GM19193 (cell line): ENCODE data around the gene TCEANC2.

ENCODE experiments used
- POLR2A ChIP-seq: IDR thresholded peaks from 4 replicates; pipeline ENCODE4 v1.6.1; 2011; ENCODE audit not compliant: insufficient read depth, insufficient read length; ENCODE audit errors: extremely low read depth

Gene TCEANC2

GRCh38 chr1:54135436-54136120, 82.2 kb downstream of the TCEANC2 start:
- TF ChIP-seq POLR2A: no peak

DNA sequence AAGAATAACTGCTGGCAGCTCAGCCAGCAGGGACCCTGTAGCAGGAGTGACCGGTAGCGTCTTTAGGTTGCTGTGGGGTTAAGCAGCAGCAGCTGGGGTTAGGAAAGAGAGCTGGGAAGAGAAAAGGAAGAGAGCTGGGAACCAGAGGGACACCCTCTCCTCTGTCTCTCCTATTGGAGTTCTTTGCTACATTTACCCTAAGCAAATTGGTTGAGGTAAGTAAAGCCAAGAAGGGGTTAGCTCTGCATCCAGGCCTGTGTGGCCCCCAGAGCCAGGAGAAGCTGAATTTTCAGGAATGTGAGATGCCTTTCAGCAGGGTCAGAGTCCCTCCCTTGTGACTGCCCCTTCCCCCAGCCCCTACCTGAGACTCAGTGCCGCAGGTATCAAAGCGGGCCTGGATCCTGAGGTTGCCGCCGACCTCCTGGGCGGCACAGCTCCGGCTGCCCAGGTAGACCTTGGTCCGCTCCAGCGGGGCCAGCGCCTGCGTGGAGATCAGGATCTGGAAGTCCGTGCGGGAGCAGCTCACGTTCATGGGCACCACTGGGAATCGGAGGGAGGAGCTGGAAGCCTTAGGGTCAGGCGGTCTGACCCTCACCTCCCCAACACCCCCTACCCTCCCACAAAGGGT, 83.0 kb downstream of the TCEANC2 start:
- TF ChIP-seq POLR2A: no peak

GRCh38 chr1:54136963-54137533, 83.6 kb downstream of the TCEANC2 start:
- TF ChIP-seq POLR2A: no peak

- TF ChIP-seq POLR2A: no peak
Measured at GRCh38 chr1:54137534-54138061, 84.2 kb downstream of the TCEANC2 start.

DNA sequence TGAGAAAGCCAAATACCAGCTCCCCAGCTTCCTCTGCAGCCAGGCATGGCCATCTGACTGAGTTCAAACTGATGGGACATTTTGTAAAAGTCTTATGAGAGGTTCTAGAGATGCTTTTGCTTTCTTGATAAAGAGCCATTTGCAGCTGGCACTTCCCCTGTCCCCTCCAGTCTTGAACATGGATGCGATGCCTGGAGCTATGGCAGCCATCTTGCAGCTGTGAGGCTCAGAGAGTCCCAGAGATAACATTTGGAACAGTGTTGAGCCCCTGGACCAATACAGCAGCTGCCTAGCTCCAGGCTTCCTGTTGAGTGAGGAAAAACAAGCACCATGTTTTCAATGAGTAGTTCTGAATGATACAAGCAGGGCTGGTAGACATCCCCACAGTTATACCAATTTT, 85.6 kb downstream of the TCEANC2 start:
- TF ChIP-seq POLR2A: no peak

DNA sequence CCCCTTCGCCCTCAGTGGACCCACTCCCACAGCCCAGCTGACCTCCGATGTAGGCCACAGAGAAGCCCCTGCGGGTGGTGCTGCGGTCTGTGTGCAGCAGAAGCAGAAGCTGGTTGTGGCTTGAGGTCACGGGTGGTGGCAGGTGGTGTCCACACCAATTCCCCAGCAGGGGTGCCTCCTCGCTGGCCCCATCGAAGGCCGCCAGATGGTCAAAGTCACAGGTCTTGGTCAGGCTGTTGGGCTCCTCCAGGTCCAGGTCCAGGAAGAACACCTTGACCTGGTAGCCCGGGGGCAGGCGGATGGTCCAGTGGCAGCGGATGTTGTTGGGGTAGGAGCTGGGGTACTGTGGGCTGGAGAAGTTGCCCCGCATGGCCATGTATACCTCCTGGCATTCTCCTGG, 86.3 kb downstream of the TCEANC2 start:
- no peak for TF ChIP-seq POLR2A

GRCh38 chr1:54142146-54142900, 88.9 kb downstream of the TCEANC2 start:
- TF ChIP-seq POLR2A: no peak

DNA sequence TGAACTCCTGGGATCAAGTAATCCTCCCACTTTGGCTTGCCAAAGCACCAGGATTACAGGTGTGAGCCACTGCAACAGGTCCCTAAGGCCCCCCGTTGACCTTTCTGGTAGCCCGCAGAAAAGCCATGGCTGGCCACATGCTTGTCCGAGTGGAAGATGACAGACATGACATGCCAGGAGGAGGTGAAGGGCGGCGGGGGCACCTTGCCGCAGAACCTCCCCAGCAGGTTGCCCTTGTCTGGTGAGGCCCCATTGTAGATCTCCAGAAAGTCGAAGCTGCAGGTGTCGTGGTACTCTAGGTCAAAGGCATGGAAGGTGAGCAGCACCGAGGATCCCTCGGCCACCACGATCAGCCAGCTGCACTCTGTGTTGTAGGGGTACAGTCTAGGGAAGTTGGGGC, 91.0 kb downstream of the TCEANC2 start:
- TF ChIP-seq POLR2A: no peak

- no peak for TF ChIP-seq POLR2A
Measured at GRCh38 chr1:54149734-54150133, 96.3 kb downstream of the TCEANC2 start.

- no peak for TF ChIP-seq POLR2A
Measured at GRCh38 chr1:54151013-54151412, 97.6 kb downstream of the TCEANC2 start.

GRCh38 chr1:54152696-54153095, 99.3 kb downstream of the TCEANC2 start, which contains the start of gene CDCP2:
Gene CDCP2 (minus strand): TSS chr1:54153000. CDS start chr1:54152922, 78 bp downstream.
- TF ChIP-seq POLR2A: no peak

DNA sequence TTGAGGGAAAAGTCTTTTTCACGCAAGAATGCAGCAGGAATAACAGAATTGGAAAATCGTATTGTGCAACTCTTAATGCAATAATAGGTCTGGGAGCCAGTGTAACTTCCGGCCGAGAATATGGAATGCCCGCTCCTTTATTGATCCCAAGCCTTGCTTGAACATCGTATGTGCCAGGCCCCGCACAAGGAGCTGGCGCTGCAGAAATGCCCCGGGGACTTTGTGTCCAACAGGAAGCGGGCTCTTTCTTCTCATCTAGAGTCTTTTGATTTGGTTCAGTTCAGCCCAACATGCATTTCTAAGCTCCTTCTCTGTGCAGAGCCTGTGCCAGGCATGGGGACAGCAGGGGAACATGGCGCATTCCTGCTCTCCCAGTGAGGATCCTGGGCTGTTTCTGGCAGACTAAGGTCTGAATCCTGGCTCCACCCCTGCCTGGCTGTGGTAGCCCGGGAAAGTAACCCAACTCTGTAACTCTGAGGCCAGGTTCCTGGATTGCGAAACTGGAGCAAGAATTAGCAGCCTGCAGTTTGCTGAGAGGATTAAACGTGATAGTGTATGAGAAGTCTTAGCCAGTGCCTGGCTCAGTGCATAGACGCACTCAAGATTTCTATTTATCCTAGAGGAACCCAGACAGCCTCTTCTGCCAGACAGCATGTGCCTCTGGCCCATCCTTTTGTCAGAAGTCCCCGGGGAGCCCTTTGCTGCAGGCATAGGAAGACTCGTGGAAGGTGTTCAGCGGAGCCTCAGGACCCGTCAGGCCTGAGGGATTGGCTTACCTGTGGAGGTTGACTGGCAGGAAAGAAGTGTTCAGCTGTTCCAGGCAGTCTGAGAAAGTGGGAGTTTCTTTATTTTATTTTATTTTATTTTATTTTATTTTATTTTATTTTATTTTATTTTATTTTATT, 100.4 kb downstream of the TCEANC2 start:
- no peak for TF ChIP-seq POLR2A
